GM19452 (cell line): ENCODE measurements around the gene ZMAT3.

Experiments
- ATAC-seq: cut with Tn5 transposase; IDR thresholded peaks from one replicate; pipeline ENCODE4 v1.9.1; 2021; ENCODE audit not compliant: unreplicated experiment

The ZMAT3 gene

GRCh38 chr3:179027326-179027900 is 44.2 kb downstream of the ZMAT3 start:
- no peak for ATAC-seq

GRCh38 chr3:179026636-179027035 is 45.0 kb downstream of the ZMAT3 start:
- ATAC-seq: no peak

DNA sequence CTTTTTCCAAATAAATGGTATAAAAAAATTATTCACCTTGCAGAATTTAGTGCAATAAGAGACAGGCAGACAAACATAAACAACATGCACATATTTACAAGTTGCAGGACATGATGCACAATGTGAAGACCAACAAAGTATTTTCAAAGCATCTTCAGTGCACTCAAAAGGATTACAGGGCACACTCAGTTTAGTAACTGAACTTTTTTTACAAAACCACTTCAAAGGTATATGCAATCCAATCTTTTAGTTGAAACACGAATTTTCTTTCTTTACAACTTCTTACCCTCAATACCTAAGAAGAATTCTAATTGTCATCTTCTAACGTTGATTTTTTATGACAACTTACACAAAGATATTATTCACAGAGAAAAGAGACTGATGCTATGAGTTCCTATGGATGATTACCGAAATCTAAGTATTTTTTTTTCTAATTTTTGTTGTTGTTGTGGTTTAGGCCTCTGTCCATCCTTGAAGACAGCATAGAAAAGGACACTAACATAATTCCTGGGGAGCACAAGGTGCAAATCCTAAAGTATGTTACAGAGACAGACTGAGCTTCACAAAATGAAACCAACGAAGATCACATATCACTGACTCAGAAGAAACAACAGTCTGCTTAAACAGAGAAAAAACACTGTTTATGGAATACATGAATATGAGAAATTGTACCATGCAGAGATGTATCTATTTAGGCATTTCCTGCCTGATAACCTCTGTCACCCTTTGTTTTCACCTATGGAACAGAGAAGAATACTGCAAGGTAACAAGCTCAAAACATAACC is 50.3 kb downstream of the ZMAT3 start:
- no peak for ATAC-seq

GRCh38 chr3:179020112-179020511 is 51.5 kb downstream of the ZMAT3 start:
- no peak for ATAC-seq

DNA sequence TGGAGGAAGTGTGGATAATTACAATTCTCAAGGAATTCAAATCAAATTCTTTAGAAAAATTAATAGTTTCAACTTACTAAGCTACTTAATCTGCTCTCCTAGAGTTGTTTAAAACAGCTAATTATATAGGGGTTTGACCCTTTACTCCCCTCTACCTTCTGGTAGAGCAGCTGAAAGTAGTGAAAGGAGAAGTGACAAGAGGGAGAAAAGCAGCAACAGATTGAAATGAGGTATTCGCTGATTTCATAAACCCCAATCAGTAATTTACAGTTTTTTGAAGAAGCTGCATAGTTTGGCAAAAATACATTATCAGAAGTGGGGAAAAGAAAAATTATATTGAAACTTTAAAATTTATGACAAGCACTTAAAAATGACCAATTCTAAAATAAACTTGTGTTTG is 52.8 kb downstream of the ZMAT3 start:
- ATAC-seq: no peak

- peak; percentile 56 for ATAC-seq
Observed at GRCh38 chr3:179016979-179017670, 54.5 kb downstream of the ZMAT3 start.

- ATAC-seq: peak; percentile 68
Observed at GRCh38 chr3:179015551-179016020, 56.0 kb downstream of the ZMAT3 start.

- no peak for ATAC-seq
Observed at GRCh38 chr3:179005706-179006105, 65.9 kb downstream of the ZMAT3 start.

DNA sequence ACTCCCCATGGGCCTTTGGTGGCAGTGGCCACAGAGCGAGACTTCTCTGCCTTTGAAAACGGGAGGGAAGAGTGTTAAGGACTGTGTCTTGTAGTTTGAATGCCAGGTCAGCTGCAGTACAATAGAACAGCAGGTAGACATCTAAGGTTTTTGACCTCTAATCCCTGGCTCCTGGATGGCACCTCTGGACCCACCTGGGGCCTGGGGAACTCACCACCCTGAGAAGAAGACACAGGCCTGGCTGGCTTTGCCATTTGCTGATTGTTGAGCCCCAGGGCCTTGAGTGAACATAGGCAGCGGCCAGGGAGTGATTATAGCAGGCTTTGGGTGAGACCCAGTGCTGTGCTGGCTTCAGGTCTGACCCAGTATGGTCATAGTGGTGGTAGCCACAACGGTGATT is 66.4 kb downstream of the ZMAT3 start:
- ATAC-seq: no peak

- no peak for ATAC-seq
Observed at GRCh38 chr3:179000659-179001058, 71.0 kb downstream of the ZMAT3 start.

DNA sequence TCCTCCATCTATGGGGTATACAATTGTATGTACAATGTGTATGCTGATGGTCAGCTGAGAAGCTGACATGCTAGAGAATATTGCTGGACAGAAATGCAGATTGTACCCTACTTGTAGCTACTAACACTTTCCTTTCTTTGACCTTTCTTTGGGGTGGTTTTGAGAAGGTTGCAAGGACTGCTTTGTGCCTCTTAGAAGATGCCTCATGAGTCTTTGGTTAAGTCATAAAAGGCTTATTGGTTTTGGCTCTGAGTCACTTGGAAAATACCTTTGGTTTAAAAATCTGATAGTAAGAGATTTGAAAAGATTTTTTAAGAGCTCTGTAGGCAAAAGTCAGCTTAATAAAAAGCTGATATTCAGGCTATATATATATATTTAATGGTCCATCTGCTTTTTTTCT is 71.5 kb downstream of the ZMAT3 start:
- ATAC-seq: peak; percentile 63

DNA sequence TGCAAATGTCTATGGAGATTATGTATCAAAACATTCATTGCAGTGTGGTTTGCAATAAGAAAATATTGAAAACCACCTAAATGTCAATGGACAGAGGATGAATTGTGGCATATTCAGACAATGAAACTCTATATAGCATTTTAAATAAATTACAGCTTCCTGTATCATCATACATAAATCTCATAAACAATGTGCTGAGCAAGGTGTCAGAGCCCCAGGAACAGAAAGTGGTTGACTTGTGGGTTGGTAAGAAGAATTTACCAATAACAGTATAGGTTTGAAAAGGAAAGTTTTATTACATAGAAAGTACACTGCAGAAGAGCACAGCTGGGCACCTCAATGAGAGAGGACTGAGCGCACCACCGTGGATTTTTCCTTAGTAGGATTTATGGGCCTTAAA is 75.2 kb downstream of the ZMAT3 start:
- ATAC-seq: no peak

GRCh38 chr3:178990293-178990692 is 81.3 kb downstream of the ZMAT3 start:
- ATAC-seq: no peak

DNA sequence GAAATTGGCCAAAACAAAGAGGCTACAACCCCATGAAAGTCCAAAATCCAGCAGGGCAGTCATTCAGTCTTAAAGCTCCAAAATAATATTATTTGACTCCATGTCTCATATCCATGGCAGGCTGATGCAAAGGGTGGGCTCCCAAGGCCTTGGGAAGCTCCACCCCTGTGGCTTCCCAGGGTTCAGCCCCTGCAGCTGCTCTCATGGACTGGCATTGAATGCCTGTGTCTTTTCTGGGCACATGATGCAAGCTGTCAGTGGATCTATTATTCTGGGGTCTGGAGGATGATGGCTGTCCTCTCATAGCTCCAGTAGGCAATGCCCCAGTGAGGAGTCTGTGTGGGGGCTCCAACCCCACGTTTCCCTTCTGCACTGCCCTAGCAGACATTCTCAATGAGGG is 81.8 kb downstream of the ZMAT3 start:
- ATAC-seq: no peak

DNA sequence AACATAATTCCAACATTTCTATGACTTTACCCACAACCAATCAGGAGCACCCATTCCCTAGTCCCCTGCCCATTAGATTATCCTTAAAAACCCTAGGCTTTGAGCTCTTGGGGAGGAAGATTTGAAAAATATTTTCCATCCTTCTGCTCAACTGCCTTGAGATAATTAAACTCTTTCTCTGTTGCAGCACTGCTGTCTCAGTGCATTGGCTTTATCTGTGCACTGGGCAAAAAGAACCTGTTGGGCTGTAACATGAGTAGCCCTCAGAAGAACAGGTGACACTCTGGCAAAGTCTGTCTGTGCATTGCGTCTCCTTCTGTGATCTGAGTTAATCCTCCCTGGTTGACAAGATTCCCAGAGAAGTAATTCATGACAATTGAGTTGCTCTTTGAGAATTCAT is 83.9 kb downstream of the ZMAT3 start:
- ATAC-seq: no peak

GRCh38 chr3:178986456-178986855 is 85.2 kb downstream of the ZMAT3 start:
- ATAC-seq: no peak

- ATAC-seq: peak; percentile 92
Observed at GRCh38 chr3:178982137-178982536, 89.5 kb downstream of the ZMAT3 start.

GRCh38 chr3:178975320-178975719 is 96.3 kb downstream of the ZMAT3 start:
- no peak for ATAC-seq

GRCh38 chr3:178971614-178972013 is 100.0 kb downstream of the ZMAT3 start:
- no peak for ATAC-seq

DNA sequence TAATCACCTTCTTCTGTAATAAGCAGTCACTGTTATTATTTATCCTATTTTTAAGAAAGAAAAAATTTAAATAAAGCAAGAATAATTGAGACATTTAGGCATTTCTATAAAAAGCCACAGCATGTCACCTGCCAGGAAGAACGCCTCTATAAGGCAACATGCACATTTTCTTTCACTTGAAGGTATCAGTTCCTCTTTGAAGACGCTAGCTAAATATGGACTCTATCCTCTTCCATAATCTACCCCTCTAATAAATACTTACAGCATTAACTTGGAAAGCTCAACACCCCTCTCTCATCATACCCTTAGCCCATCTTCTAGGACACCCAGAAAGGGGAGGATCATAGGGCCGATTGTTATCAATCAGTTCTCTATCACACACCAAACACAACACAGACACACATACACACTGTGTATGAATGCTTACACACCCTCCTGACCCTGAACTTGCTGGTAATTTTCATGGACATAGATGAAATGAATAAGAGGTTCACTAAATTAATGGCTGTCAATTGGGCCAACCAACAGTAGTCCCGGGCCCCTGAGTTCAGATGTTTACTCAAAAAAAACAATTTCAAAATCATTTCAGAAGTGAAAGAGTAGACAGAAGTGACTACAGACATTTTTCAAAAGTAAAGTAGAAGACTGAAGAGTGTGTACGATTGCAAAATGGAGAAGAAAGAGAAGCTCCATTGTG is 102.5 kb downstream of the ZMAT3 start:
- ATAC-seq: peak; percentile 79
